ENCODE data around the gene CSRP3. TPM values are rescaled to one million over a fixed set of nuclear protein-coding genes. Genes with fewer than 3 reads are reported as not detected.

CSRP3 gene
- total RNA-seq, 1 donor from 2014 or later: not detected

DNA sequence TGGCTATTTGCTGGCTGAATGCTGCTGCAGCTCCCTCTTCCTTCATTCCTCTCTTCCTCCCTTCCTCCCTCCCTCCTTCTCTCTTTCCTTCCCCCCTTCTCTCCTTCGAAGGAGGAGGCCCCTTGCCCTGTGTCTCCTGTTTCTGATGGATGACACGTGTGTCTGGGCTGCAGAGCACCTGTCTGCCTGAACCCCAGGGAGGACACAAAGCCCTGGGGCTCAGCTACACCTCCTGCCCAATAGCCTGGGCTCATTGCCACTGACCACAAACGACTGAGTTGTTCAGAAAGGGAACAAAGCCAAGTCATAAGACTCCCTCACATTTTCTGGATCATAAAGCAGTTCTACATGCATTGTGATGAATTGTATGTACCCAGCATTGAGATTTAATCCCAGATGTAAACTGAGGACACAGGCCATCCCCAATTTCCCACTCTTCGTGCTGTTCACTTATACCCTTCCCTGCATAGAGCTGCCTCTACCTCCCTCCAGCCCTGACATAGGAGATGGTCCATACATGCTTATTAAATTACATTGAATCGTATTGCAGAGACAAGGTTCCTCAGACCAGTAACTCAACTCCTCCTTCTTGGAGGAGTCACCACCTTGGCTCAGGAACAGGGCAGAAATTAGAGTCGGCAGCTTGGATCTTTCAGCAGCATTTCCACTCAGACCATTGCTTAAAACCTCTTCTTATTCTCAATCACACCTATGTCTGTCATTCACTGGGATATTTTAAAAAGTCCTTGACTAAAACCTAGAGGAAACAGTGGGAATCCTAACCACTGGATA lies 1.2 kb downstream of the CSRP3 start:
- DNase-seq (ENCODE audit: extremely low spot score, unreplicated experiment): no peak
- Mint-ChIP-seq H3K36me3 (ENCODE audit: unreplicated experiment) (no peaks in the 10 kb centered on the region), H3K4me3 (ENCODE audit: unreplicated experiment) (no peak overlapping the region), H3K4me1 (ENCODE audit: unreplicated experiment) (peaks cover 15% of the 10 kb centered on the region), H3K9me3 (ENCODE audit: unreplicated experiment) (no peaks in the 10 kb centered on the region), H3K27me3 (ENCODE audit: unreplicated experiment) (peaks cover 5% of the 10 kb centered on the region), H3K27ac (ENCODE audit: unreplicated experiment) (peak overlapping the region; percentile 13)
- TF ChIP-seq, protein P1, sequence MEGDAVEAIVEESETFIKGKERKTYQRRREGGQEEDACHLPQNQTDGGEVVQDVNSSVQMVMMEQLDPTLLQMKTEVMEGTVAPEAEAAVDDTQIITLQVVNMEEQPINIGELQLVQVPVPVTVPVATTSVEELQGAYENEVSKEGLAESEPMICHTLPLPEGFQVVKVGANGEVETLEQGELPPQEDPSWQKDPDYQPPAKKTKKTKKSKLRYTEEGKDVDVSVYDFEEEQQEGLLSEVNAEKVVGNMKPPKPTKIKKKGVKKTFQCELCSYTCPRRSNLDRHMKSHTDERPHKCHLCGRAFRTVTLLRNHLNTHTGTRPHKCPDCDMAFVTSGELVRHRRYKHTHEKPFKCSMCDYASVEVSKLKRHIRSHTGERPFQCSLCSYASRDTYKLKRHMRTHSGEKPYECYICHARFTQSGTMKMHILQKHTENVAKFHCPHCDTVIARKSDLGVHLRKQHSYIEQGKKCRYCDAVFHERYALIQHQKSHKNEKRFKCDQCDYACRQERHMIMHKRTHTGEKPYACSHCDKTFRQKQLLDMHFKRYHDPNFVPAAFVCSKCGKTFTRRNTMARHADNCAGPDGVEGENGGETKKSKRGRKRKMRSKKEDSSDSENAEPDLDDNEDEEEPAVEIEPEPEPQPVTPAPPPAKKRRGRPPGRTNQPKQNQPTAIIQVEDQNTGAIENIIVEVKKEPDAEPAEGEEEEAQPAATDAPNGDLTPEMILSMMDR (IDR thresholded peaks at IDR 0.05): no peak

DNA sequence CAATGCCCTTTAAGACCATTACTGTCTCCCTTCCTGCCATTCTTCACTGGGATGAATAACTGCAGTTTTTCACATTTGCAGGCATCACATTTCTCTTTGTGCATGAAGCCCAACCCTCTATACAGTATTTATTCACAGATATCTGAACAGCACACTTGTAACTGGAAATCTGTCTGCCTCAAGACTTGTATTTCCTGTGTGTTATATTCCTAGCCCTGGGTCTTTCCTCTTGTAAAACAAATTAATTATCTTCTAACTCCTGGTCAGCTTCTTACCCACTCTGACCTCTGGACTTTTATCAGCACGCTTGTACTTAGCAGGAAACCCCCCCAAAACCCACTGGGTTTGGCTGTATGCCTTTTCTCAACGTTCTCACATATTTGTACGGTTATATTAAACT lies 2.0 kb downstream of the CSRP3 start:
- no peak for DNase-seq (ENCODE audit: extremely low spot score, unreplicated experiment)
- TF ChIP-seq, protein P1 (IDR thresholded peaks at IDR 0.05): no peak
- Mint-ChIP-seq H3K36me3 (ENCODE audit: unreplicated experiment) (no peaks in the 10 kb centered on the region), H3K4me3 (ENCODE audit: unreplicated experiment) (no peak overlapping the region), H3K9me3 (ENCODE audit: unreplicated experiment) (no peaks in the 10 kb centered on the region), H3K4me1 (ENCODE audit: unreplicated experiment) (peaks cover 15% of the 10 kb centered on the region), H3K27ac (ENCODE audit: unreplicated experiment) (no peak overlapping the region), H3K27me3 (ENCODE audit: unreplicated experiment) (peaks cover 4% of the 10 kb centered on the region)

DNA sequence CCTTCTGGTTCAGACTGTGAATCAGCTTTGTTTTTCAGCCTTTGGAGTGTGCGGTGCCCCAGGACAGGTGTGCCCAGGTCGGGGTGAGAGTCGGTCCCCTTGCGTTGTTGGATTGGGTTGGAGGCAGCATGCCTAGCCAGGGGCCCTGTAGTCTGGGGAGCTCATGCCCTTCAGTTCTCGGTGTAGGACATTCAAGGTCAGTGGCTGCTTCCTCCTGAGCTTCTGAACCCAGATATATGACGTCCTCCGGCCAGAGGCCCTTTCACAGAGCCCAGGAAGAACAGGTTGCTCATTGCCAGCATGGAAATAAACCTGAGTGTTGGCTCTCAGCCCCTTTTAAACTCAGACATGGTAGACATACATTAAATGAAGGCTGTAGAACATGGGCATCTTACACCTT lies 2.7 kb downstream of the CSRP3 start:
- no peak overlapping the region for H3K27ac Mint-ChIP-seq (ENCODE audit: unreplicated experiment)
- no peaks in the 10 kb centered on the region for H3K36me3 Mint-ChIP-seq (ENCODE audit: unreplicated experiment)
- no peaks in the 10 kb centered on the region for H3K9me3 Mint-ChIP-seq (ENCODE audit: unreplicated experiment)
- no peak for DNase-seq (ENCODE audit: extremely low spot score, unreplicated experiment)
- peaks cover 15% of the 10 kb centered on the region for H3K4me1 Mint-ChIP-seq (ENCODE audit: unreplicated experiment)
- H3K4me3 Mint-ChIP-seq (ENCODE audit: unreplicated experiment): no peak overlapping the region
- TF ChIP-seq, protein P1 (IDR thresholded peaks at IDR 0.05): no peak
- H3K27me3 Mint-ChIP-seq (ENCODE audit: unreplicated experiment): peaks cover 4% of the 10 kb centered on the region

DNA sequence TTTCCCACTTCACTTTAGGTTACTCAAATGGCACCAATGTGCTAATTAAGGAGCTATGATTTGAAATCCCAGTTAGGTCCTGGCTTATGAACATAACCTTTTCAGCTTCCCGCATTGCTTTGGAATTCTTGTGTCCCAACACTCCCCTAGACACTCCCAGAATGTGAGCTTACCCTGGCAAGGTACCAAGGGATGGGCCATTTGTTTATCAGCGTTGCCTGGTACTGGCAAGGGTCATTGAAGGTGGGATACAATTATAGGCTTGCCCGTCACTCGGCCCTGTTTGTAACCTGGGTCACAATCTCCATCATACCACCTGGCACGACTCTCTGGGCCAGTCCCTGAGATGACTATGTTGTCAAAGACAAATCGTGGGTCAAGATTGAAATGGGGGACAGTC lies 5.4 kb downstream of the CSRP3 start:
- H3K27me3 Mint-ChIP-seq (ENCODE audit: unreplicated experiment): peaks cover 4% of the 10 kb centered on the region
- H3K27ac Mint-ChIP-seq (ENCODE audit: unreplicated experiment): no peak overlapping the region
- H3K4me3 Mint-ChIP-seq (ENCODE audit: unreplicated experiment): no peak overlapping the region
- TF ChIP-seq, protein P1 (IDR thresholded peaks at IDR 0.05): no peak
- peaks cover 17% of the 10 kb centered on the region for H3K4me1 Mint-ChIP-seq (ENCODE audit: unreplicated experiment)
- H3K36me3 Mint-ChIP-seq (ENCODE audit: unreplicated experiment): no peaks in the 10 kb centered on the region
- no peak for DNase-seq (ENCODE audit: extremely low spot score, unreplicated experiment)
- H3K9me3 Mint-ChIP-seq (ENCODE audit: unreplicated experiment): no peaks in the 10 kb centered on the region

DNA sequence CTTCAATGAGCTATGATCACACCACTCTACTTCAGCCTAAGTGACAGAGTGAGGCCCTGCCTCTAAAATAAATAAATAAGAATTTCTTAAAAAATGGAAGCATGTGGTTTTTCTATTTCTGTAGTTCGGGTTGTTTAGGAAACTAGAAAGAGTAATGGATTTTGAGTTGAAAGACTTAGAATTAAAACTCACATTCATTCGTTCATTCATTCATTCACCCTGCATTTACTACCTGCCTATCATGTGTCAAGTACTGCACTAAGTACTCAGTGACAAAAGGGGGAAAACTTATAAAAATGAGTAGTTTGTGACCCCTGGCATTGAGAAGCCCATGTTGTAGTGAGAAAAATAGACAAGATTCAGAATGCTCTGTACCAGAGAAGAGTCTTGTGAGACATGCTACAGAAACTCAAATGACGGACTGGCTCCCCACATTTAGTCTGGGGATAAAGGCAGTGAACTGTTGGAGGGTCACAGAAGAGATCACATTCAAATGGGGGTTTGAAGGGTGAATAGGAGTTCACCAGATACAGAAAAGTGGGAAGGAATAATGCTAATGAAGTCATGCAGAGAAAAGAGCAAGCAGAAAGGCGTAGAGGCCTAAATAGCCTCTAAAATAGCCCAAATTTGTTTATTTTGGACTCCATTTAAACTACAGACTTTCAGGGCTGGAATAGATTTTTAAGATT lies 7.0 kb downstream of the CSRP3 start:
- Mint-ChIP-seq H3K9me3 (ENCODE audit: unreplicated experiment) (no peaks in the 10 kb centered on the region), H3K27ac (ENCODE audit: unreplicated experiment) (no peak overlapping the region), H3K36me3 (ENCODE audit: unreplicated experiment) (no peaks in the 10 kb centered on the region), H3K4me3 (ENCODE audit: unreplicated experiment) (no peak overlapping the region), H3K27me3 (ENCODE audit: unreplicated experiment) (peaks cover 2% of the 10 kb centered on the region), H3K4me1 (ENCODE audit: unreplicated experiment) (peaks cover 6% of the 10 kb centered on the region)
- no peak for DNase-seq (ENCODE audit: extremely low spot score, unreplicated experiment)
- TF ChIP-seq, protein P1 (IDR thresholded peaks at IDR 0.05): no peak

Measured in osteocyte (in vitro differentiated cells).